Epithelial cell of esophagus (primary cell): ENCODE results near the gene SMIM7.
A peak's percentile ranks its signal among the peaks of the same experiment; 100 is the strongest.

Experiments
- DNase-seq: peaks from one replicate; pipeline ENCODE4 v3.0.0; 2010; ENCODE audit warnings: low read depth
- H3K4me3 ChIP-seq: 2 replicates; pipeline ENCODE4 v1.5.1; 2011; ENCODE audit warnings: mild to moderate bottlenecking, low read length, control low read depth
- TF ChIP-seq, protein P1 (sequence below): IDR thresholded peaks from 2 replicates; pipeline ENCODE4 v1.5.1; 2011; ENCODE audit warnings: low read depth, mild to moderate bottlenecking, low read length, control low read depth, inconsistent platforms; ENCODE audit not compliant: insufficient read depth; ENCODE audit errors: missing control alignments

The SMIM7 gene

DNA sequence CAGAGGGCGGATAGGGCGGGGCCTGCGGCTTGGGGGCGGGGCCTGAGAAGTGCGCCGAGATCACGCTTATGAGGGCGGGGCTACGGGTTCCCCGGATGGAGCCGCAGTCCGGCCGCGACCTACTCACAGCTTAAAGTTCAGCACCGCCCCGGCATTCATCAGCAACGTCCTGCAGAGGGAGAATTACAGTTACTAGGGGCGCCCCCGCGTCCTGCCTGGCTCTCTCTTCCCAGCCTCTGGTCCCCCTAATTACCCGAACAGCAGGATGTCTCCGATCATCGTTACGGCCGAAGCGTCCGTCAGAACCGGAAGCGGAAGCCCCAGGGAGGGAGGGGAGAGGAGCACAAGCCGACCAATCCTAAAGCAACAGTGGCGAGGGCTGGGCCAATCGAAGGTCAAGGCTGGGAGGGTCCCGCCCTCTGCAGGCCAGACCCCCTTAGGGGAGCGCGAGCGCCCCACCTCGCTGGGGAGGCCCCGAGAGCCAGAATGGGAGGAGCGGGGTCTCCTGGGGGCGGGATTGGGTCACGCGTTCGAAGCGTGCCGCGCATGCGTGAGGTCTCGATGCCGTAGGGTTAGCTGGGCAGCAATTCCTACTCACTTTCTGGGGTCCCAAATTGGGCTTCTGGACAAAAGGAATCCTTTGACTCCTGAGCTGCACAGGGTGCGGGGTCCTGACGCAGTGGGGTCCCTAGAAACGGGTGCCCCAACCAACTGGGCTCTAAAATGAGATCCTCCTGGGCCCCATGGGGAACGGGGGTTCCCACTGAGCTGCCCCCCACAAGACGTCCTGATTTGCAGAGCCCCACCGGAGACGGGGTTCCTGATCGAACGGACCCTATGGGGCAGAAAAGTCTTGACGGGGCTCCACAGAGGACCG lies at the start of gene SMIM7:
Gene SMIM7, minus strand, starts transcription at position 313 of the 877 bp plus-strand sequence. Its CDS starts 34 bp downstream, at position 279.
- TF ChIP-seq, protein P1, sequence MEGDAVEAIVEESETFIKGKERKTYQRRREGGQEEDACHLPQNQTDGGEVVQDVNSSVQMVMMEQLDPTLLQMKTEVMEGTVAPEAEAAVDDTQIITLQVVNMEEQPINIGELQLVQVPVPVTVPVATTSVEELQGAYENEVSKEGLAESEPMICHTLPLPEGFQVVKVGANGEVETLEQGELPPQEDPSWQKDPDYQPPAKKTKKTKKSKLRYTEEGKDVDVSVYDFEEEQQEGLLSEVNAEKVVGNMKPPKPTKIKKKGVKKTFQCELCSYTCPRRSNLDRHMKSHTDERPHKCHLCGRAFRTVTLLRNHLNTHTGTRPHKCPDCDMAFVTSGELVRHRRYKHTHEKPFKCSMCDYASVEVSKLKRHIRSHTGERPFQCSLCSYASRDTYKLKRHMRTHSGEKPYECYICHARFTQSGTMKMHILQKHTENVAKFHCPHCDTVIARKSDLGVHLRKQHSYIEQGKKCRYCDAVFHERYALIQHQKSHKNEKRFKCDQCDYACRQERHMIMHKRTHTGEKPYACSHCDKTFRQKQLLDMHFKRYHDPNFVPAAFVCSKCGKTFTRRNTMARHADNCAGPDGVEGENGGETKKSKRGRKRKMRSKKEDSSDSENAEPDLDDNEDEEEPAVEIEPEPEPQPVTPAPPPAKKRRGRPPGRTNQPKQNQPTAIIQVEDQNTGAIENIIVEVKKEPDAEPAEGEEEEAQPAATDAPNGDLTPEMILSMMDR: no peak
- peak within 1 kb of the TSS; percentile 77 for H3K4me3 ChIP-seq
- DNase-seq: peak; percentile 99

DNA sequence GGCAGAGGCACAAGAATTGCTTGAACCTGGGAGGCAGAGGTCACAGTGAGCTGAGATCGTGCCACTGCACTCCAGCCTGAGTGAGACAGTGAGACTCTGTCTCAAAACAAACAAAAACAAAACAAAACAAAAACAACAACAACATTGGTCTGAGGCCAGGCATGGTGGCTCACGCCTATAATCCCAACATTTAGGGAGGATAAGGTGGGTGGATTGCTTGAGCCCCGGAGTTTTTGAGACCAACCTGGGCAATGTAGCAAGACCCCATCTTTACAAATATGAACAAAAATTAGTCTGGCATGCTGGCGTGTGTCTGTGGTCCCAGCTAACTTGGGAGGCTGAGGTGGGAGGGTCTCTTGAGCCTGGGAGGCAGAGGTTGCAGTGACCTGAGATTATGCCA lies 43.7 kb upstream of the SMIM7 start:
- TF ChIP-seq, protein P1: no peak
- H3K4me3 ChIP-seq: no peak overlapping the region
- DNase-seq: no peak

DNA sequence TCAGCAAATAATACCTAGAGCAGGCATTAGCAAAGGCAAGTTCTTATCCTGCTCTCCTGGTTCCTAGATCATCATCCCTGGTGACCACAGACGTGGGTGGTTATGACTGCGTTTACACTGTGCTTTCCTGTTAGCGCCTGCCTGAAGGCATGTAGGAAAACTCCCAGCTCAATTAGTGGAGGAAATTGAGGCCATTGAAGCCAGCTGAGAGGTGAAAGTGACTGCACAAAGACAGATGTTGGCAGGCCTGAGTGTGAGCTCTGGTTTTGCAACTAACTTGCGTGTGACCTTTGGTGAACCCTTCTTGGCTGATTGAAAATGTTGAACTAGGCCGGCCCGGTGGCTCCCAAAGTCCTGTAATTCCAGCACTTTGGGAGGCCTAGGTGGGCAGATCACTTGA lies 42.2 kb upstream of the SMIM7 start:
- peak; percentile 98 for DNase-seq
- no peak overlapping the region for H3K4me3 ChIP-seq
- TF ChIP-seq, protein P1: no peak

DNA sequence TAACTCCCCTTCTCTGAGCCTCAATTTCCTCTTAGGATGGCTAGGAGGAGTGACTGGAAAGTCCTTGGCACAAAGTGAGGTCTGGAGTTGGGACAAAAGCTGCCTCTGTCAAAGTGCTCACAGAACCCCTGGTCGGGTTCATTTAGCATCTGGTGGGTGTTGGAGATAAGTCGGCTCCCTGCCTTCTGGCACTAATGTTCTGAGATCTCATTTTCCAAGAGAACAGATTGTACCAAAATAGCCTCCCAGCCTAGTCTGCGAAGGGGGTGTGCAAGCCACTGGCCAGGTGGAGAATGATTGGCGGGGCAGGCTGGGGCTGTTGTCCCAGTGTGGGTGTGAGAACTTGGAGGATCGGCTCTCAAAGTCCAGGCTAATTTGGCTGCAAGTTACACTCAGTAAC lies 39.0 kb upstream of the SMIM7 start:
- TF ChIP-seq, protein P1: no peak
- H3K4me3 ChIP-seq: no peak overlapping the region
- DNase-seq: no peak

DNA sequence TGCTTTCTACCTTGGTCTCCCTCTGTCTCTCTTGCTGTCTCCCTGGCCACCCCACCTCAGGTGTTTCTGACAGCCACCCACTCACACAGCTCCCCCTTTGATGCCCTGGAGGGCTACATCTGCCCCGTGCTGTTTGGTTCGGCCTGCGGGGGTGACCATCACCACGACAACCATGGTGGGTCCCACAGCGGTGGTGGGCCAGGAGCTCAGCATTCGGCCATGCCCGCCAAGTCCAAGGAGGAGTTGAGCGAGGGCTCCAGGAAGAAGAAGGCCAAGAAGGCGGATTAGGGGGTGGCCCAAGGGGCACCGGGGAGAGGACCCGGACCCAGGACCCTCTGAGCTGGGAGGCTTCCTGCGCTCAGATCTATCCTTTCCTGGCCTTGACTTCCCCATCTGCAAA lies 28.1 kb upstream of the SMIM7 start:
- DNase-seq: no peak
- no peak overlapping the region for H3K4me3 ChIP-seq
- TF ChIP-seq, protein P1: no peak

DNA sequence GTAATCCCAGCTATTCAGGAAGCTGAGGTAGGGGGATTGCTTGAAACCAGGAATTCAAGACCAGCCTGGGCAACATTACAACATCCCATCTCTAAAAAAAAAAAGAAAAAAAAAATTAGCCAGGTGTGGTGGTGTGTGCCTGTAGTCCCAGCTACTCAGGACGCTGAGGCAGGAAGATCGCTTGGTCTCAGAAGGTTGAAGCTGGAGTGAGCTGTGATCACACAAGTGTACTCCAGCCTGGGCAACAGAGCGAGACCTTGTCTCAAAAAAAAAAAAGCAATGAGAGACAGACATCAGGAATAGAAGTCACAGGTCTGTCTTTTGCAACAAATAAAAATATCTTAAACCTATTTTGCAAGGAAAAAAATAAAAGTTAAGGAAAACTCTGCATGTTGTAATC lies 24.3 kb upstream of the SMIM7 start:
- TF ChIP-seq, protein P1: no peak
- DNase-seq: no peak
- no peak overlapping the region for H3K4me3 ChIP-seq

DNA sequence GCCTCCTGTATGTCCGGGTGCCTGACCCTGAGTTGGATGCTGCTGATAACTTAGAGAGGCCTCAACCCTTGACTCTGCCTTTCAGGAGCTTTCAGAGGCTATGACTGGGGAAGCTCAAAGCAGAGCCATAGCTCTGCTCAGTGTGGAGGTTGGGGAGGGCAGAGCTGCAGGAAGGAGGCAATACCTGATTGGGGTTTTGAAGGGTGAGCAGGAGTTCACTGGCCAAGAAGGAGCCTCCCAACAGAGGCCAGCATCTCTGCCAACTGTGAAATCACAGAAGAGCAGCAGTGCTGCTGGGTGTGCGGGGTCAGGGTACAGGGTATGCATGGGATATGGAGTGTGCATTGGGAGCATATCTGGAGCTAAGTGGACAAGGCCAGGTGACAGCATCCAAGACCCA lies 22.6 kb upstream of the SMIM7 start:
- DNase-seq: no peak
- H3K4me3 ChIP-seq: no peak overlapping the region
- TF ChIP-seq, protein P1: no peak
